OCI-LY7 (cell line): ENCODE data around the gene ATP6V0E2. TPM values are rescaled to one million over a fixed set of nuclear protein-coding genes. Genes with fewer than 3 reads are reported as not detected.

Experiments used
- BruUV-seq: library from RNA; stranded (reverse); fragments of 400-500 nt; replicated peaks from 2 replicates; lab custom pipeline; 2021; lab: Mats Ljungman, UMichigan
- CTCF ChIA-PET: fragments of 300-600 bp; sonication (Branson Sonifier 250); formaldehyde crosslinking; loops from one replicate; lab custom pipeline; 2022; ENCODE audit warnings: antibody characterized with exemption; ENCODE audit not compliant: unreplicated experiment; lab: Charles Lee
- POLR2A ChIA-PET: fragments of 300-600 bp; sonication (Branson Sonifier 250); formaldehyde crosslinking; loops from one replicate; lab custom pipeline; 2022; ENCODE audit warnings: antibody characterized with exemption; lab: Charles Lee
- DNase-seq: peaks from one replicate; pipeline ENCODE4 v3.0.0-alpha.2; 2015; ENCODE audit warnings: low spot score
- H2AFZ ChIP-seq: fragments of 200-600 bp; sonication (generic), shearing (Covaris generic); 2 replicates; pipeline ENCODE4 v1.6.1; 2014; ENCODE audit warnings: mild to moderate bottlenecking, antibody characterized with exemption, low read length, moderate library complexity
- H3K27ac ChIP-seq: fragments of 200-600 bp; sonication (generic); 2 replicates; pipeline ENCODE4 v1.5.1; 2014; ENCODE audit warnings: mixed run types, low read depth, mild to moderate bottlenecking, moderate library complexity, low read length, inconsistent platforms; ENCODE audit not compliant: poor library complexity, severe bottlenecking
- H3K36me3 ChIP-seq: fragments of 200-600 bp; sonication (generic); 2 replicates; pipeline ENCODE4 v1.6.1; 2014; ENCODE audit warnings: mild to moderate bottlenecking, antibody characterized with exemption, low read length, moderate library complexity, mixed read lengths; ENCODE audit not compliant: insufficient read depth
- H3K4me1 ChIP-seq: fragments of 200-600 bp; sonication (generic); 2 replicates; pipeline ENCODE4 v1.5.1; 2014; ENCODE audit warnings: mild to moderate bottlenecking, low read length; ENCODE audit not compliant: insufficient read depth, poor library complexity, severe bottlenecking
- H3K4me2 ChIP-seq: fragments of 200-600 bp; sonication (generic); 2 replicates; pipeline ENCODE4 v1.6.1; 2014; ENCODE audit warnings: mild to moderate bottlenecking, low read length
- H3K4me3 ChIP-seq: fragments of 200-600 bp; sonication (generic); 2 replicates; pipeline ENCODE4 v1.5.1; 2014; ENCODE audit warnings: mild to moderate bottlenecking, low read depth, low read length; ENCODE audit not compliant: poor library complexity, severe bottlenecking
- H3K79me2 ChIP-seq: fragments of 200-600 bp; sonication (generic); 2 replicates; pipeline ENCODE4 v1.6.1; 2016; ENCODE audit warnings: low read depth, mild to moderate bottlenecking, low read length, moderate library complexity, mixed read lengths; ENCODE audit not compliant: insufficient read depth
- H3K9me2 ChIP-seq: fragments of 200-600 bp; sonication (generic); 2 replicates; pipeline ENCODE4 v1.6.1; 2016; ENCODE audit warnings: mild to moderate bottlenecking, low read length, mixed read lengths; ENCODE audit not compliant: insufficient read depth
- H3K9me3 ChIP-seq: fragments of 200-600 bp; sonication (generic); 2 replicates; pipeline ENCODE4 v1.6.1; 2014; ENCODE audit warnings: mild to moderate bottlenecking, mixed run types, low read length, mixed read lengths
- H4K20me1 ChIP-seq: fragments of 200-600 bp; sonication (generic); 2 replicates; pipeline ENCODE4 v1.6.1; 2014; ENCODE audit warnings: mild to moderate bottlenecking, antibody characterized with exemption, low read length, moderate library complexity, mixed read lengths; ENCODE audit not compliant: insufficient read depth
- CTCF ChIP-seq: fragments of 200-600 bp; sonication (generic); conservative IDR thresholded peaks from 2 replicates; pipeline ENCODE4 v1.5.1; 2014; ENCODE audit warnings: mild to moderate bottlenecking, antibody characterized with exemption, low read length, moderate library complexity, mixed read lengths
- EZH2phosphoT487 ChIP-seq: fragments of 200-600 bp; sonication (generic); IDR thresholded peaks from 2 replicates; pipeline ENCODE4 v1.6.1; 2018; ENCODE audit warnings: low read depth, borderline replicate concordance, mild to moderate bottlenecking, mixed run types, antibody characterized with exemption, low read length, moderate library complexity, mixed read lengths
- intact Hi-C: fragments of 100-400 bp; cut with micrococcal nuclease; formaldehyde crosslinking; loops from one replicate; pipeline ENCODE4 v1.10.0; 2022; ENCODE audit not compliant: unreplicated experiment
- total RNA-seq, 2 experiments: library from RNA; depleted of rRNA in 1 of 2; stranded (reverse); fragments of >200 nt in 1 of 2; shearing (Covaris generic) in 1 of 2; gene quantifications; 2 replicates each; pipeline ENCODE4 v1.2.3, GENCODE V29; 2014 to 2022

The ATP6V0E2 gene
- total RNA-seq, 2 experiments from 2014 or later = 38.6 to 48.1 TPM

- POLR2A ChIA-PET = no interaction called here
- DNase-seq = no peak
- CTCF ChIA-PET = no interaction called here
- no peaks in the 10 kb centered on the region for H4K20me1 ChIP-seq
- intact Hi-C loops = no loop called here
- H3K4me1 ChIP-seq = no peaks in the 10 kb centered on the region
- TF ChIP-seq EZH2phosphoT487 (no peak), CTCF (no peak)
- H3K27ac ChIP-seq = no peak overlapping the region
- no peaks in the 10 kb centered on the region for H3K79me2 ChIP-seq
- no peak overlapping the region for H2AFZ ChIP-seq
- no peaks in the 10 kb centered on the region for H3K9me2 ChIP-seq
- no TSS peak for BruUV-seq
- no peak overlapping the region for H3K4me3 ChIP-seq
- no peak overlapping the region for H3K4me2 ChIP-seq
- no peaks in the 10 kb centered on the region for H3K9me3 ChIP-seq
- H3K36me3 ChIP-seq = no peaks in the 10 kb centered on the region
Measured at GRCh38 chr7:149826344-149827088, 47.3 kb upstream of the ATP6V0E2 start.

DNA sequence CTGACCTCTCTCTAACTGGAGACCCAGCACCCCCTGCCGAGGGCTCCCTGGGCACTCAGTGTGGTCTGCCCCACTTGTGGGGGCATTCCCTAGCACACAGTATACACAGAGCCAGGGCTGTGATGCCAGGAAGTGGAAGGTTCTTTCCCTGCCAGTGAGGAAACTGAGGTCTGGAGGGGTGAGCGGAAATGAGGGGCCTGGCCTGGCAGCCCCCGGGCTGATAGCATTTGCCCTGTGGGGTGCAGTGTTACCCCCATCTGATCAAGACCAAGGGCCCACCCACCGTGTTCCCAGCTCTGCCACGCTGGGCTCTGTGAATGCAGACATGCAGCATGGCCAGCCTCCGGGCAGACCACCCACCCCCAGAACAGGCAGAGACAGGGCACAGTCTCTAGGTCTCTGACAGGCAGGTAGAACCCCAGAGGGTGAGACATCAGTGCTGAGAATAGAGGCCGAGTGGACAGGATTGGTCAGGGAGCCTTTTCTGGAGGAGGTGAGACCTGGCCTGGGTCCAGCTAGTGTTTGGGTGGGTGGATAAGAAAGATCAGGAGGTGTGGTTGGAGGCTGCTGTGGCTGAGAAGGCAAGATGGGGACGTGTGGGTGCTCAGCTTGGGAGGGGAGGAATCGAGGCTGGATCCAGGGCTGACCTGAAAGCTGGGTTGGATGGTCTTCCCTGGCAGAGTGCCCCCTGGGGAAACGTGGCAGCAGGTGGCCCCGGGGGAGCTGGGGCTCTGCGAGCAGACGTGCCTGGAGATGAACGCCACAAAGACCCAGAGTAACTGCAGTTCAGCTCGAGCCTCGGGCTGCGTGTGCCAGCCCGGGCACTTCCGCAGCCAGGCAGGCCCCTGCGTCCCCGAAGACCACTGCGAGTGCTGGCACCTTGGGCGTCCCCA, 46.4 kb upstream of the ATP6V0E2 start:
- H4K20me1 ChIP-seq = no peaks in the 10 kb centered on the region
- no peak overlapping the region for H3K27ac ChIP-seq
- no peaks in the 10 kb centered on the region for H3K9me3 ChIP-seq
- H3K4me1 ChIP-seq = no peaks in the 10 kb centered on the region
- H3K36me3 ChIP-seq = no peaks in the 10 kb centered on the region
- no peak overlapping the region for H2AFZ ChIP-seq
- intact Hi-C loops = no loop called here
- H3K4me2 ChIP-seq = no peak overlapping the region
- no peaks in the 10 kb centered on the region for H3K79me2 ChIP-seq
- no peaks in the 10 kb centered on the region for H3K9me2 ChIP-seq
- POLR2A ChIA-PET = interaction anchor here (0.6 kb wide), 1 partner anchor 201 kb away, joined by 5 read pairs; no protein-coding TSS in a partner anchor
- CTCF ChIA-PET = no interaction called here
- no peak for DNase-seq
- BruUV-seq = no TSS peak
- no peak overlapping the region for H3K4me3 ChIP-seq
- no peak for TF ChIP-seq CTCF
- no peak for TF ChIP-seq EZH2phosphoT487
